D341Med (cell line): ENCODE data around the gene CHGA.

ENCODE experiments used
- DNase-seq: peaks from one replicate; pipeline ENCODE4 v3.0.0; 2012; ENCODE audit warnings: low spot score

The CHGA gene

DNA sequence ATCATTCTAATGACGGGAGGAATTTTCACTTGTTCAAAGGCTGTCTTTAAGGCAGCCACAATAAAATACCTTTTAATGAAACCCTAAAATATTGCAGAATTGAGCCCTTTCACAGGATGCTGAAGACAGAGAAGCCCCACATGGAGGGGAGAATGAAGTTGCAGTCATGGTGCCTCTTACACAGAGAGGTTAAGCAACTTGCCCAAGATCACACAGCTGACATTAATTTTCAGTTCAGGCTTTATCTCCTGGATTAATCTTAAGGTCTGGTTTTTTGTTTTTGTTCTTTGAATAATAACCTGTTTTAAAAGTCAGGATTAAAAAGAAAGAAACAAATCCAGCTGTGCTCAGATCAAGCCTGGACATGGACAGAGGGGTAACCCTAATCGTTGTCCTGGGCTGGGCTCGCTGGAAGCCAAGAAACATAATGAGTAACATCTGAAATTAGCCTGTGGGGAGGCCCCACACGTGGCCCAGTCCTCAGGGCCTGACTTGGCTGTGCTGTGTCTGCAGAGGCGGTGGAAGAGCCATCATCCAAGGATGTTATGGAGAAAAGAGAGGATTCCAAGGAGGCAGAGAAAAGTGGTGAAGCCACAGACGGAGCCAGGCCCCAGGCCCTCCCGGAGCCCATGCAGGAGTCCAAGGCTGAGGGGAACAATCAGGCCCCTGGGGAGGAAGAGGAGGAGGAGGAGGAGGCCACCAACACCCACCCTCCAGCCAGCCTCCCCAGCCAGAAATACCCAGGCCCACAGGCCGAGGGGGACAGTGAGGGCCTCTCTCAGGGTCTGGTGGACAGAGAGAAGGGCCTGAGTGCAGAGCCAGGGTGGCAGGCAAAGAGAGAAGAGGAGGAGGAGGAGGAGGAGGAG lies 8.0 kb downstream of the CHGA start:
- no peak for DNase-seq

DNA sequence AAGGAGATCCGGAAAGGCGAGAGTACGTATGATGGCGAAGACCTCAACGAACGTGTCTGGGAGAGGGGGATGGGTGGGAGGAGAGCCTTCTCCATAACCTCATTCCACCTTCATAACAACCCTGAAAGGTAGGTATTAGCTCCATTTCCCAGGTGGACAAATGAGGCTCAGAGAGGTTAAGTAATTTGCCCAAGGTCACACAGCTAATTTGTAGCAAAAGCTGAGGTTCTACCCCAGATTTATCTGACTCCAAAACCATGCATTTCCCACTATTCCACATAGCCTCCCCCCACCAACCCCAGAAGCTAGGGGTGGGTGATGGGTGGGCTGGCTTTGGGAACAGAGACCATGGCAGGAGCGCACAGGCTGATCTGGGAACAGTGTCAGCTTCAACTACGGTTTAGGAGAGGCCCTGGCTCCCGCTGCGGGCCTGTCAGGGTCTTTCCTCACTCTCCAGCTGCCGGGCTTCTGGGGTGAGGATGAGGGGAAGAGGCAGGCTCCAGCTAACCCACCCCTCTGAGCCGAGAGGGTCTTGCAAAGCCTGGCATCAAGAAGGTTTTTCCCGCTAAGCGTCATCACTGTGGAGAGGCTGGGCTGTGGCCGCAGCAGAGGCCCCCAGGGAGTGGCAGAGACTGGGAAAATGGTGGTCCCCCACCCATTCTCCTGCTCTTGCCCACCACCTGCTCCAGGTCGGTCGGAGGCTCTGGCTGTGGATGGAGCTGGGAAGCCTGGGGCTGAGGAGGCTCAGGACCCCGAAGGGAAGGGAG lies 8.9 kb downstream of the CHGA start:
- DNase-seq: no peak

DNA sequence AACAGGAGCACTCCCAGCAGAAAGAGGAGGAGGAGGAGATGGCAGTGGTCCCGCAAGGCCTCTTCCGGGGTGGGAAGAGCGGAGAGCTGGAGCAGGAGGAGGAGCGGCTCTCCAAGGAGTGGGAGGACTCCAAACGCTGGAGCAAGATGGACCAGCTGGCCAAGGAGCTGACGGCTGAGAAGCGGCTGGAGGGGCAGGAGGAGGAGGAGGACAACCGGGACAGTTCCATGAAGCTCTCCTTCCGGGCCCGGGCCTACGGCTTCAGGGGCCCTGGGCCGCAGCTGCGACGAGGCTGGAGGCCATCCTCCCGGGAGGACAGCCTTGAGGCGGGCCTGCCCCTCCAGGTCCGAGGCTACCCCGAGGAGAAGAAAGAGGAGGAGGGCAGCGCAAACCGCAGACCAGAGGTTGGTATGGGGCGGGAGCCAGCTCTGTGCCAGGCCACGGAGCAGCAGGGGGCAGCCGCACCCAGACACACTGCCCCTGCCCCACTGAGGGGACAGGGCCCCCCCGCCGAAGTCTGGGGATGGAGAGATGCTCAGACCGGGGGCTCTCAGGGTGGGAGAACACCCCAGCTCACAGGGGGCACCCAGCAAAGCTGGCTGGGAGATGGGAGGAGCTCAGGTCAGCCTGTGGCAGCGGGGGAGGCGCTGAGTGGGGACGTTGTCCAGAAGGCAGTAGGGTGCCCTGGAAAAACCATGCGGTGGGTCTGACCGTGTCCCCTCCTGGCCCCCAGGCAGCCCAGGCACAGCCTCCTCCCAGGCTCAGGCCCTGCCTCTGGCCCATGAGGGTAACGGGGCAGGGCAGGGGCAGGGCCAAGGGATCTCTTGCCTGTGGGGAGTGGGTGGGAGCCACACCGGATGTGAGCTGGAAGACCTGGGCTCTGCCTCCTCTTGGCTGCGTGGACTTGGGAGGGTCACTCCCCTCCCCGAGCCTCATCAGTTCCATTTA lies 9.8 kb downstream of the CHGA start:
- DNase-seq: no peak

GRCh38 chr14:92933481-92933880 lies 10.5 kb downstream of the CHGA start:
- DNase-seq: no peak

- no peak for DNase-seq
These were observed 11.5 kb downstream of the CHGA start for GRCh38 chr14:92934196-92935085.

GRCh38 chr14:92935446-92935845 lies 12.5 kb downstream of the CHGA start:
- DNase-seq: no peak

- DNase-seq: no peak
These were observed 13.1 kb downstream of the CHGA start for GRCh38 chr14:92936085-92936484.

GRCh38 chr14:92937051-92937937 lies 14.3 kb downstream of the CHGA start:
- DNase-seq: no peak

GRCh38 chr14:92938235-92938875 lies 15.4 kb downstream of the CHGA start:
- no peak for DNase-seq

DNA sequence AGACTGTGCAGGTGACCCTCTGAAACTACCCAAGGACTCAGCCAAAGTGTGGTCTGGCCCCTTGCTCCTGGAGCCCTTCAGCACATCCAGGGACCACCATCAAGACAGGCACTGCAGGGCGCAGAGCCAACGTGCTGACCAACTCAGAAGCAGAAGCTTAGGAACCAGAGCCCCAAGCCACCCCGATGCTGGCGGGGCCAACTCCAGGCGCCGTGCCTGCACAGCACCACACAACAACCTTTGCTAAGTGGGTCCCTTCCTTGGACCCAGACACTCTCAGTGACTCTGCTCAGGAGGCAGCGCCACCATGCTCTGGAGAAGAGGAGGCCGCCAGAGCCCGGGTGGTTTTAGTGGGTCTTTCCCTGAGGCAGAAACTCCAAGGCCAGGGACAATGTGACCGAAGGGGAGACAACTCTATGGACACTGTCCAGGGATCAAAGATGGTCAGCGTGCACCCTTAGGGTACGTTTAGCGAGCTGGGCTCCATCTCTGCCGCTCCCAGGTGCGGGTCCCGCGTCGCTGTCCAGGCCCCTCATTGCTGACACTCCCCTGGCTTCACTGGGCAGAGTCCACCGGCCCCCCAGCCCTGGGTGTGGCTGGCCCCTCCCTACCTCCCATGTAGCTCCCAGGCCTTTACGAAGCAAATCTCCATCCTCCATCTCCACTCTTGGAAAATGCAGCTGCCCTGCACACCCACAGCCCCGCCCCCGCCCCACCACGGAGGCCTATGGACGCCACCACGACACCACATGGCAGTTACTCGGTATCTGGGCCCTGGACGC lies 16.1 kb downstream of the CHGA start:
- DNase-seq: no peak

- no peak for DNase-seq
These were observed 16.7 kb downstream of the CHGA start for GRCh38 chr14:92939699-92940098.

DNA sequence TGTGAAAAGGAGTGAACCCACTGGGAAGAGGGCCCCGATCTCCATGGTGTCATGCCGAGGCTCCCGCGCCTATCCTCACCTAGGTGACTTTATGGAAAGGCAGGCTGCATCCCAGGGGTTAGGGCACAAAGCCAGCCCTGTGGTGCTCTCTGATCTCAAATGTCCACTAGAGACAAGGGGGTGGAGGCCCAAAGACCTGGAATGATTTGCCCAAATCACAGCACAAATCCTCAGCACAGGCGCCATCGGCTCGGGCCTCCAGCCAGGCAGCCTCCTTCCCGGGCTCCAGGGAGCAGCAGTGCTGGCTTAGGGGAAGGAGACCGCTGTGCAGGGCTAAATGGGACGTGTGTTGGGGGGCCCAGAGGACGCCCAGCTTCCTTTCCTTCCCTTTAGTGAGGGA lies 17.6 kb downstream of the CHGA start:
- no peak for DNase-seq

DNA sequence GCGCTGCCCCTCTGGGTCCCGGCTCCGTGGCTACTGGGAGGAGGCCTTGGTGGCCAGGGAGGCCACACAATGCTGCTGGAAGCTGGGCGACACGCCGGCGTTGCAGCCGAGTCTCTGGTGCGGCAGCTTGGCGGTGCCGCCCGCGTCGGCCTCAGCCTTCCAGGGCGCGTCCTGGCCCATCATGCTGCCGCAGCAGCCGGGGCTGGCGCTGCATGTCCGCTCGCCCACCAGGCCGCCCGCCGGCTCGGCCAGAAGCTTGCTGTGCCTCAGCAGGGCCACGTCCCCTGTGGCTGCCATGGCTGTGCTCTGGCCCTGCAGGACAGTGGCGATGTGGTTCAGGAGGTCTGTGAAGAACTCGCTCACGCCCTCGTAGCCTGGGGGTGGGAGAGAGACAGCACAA lies 18.6 kb downstream of the CHGA start:
- DNase-seq: no peak

GRCh38 chr14:92942136-92942535 lies 19.2 kb downstream of the CHGA start:
- DNase-seq: no peak

GRCh38 chr14:92942576-92942975 lies 19.6 kb downstream of the CHGA start:
- no peak for DNase-seq

GRCh38 chr14:92942976-92943710 lies 20.2 kb downstream of the CHGA start:
- DNase-seq: no peak

GRCh38 chr14:92943855-92944570 lies 21.1 kb downstream of the CHGA start:
- DNase-seq: no peak
